OCI-M2 (cell line): ENCODE results near the gene AZU1.
"Not testable (repeated sequence)": the region's sequence is repeated elsewhere in the genome, so short reads cannot be mapped to it uniquely, and the experiment has no call there.

Experiments
- DNase-seq: peaks from one replicate; lab custom pipeline; 2025; ENCODE audit not compliant: unreplicated experiment; lab: John Stamatoyannopoulos, UW

Gene AZU1

GRCh38 chr19:807627-808422, 19.8 kb upstream of the AZU1 start:
- no peak for DNase-seq

DNA sequence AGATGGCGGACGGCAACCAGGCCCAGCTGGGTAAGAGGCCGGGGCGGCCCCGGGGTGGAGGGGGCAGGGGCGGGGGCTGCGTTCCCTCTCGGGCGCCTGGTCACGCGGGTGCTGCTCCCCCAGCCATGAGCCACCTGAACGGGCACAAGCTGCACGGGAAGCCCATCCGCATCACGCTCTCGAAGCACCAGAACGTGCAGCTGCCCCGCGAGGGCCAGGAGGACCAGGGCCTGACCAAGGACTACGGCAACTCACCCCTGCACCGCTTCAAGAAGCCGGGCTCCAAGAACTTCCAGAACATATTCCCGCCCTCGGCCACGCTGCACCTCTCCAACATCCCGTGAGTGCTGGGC, 19.2 kb upstream of the AZU1 start:
- DNase-seq = no peak

GRCh38 chr19:810077-810855, 17.4 kb upstream of the AZU1 start:
- DNase-seq = no peak

DNA sequence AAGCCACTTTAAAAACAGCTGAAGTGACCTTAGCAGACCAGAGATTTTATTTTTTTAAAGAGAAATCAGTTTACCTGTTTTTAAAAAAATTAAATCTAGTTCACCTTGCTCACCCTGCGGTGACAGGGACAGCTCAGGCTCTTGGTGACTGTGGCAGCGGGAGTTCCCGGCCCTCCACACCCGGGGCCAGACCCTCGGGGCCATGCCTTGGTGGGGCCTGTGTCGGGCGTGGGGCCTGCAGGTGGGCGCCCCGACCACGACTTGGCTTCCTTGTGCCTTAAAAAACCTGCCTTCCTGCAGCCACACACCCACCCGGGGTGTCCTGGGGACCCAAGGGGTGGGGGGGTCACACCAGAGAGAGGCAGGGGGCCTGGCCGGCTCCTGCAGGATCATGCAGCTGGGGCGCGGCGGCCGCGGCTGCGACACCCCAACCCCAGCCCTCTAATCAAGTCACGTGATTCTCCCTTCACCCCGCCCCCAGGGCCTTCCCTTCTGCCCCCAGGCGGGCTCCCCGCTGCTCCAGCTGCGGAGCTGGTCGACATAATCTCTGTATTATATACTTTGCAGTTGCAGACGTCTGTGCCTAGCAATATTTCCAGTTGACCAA, 16.7 kb upstream of the AZU1 start:
- DNase-seq = no peak

DNA sequence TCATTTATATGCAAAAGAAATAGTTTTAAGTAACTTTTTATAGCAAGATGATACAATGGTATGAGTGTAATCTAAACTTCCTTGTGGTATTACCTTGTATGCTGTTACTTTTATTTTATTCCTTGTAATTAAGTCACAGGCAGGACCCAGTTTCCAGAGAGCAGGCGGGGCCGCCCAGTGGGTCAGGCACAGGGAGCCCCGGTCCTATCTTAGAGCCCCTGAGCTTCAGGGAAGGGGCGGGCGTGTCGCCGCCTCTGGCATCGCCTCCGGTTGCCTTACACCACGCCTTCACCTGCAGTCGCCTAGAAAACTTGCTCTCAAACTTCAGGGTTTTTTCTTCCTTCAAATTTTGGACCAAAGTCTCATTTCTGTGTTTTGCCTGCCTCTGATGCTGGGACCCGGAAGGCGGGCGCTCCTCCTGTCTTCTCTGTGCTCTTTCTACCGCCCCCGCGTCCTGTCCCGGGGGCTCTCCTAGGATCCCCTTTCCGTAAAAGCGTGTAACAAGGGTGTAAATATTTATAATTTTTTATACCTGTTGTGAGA, 16.1 kb upstream of the AZU1 start:
- no peak for DNase-seq

- no peak for DNase-seq
These were observed 15.4 kb upstream of the AZU1 start for GRCh38 chr19:812049-812746.

- DNase-seq = no peak
These were observed 14.9 kb upstream of the AZU1 start for GRCh38 chr19:812747-813218.

GRCh38 chr19:813219-814151, 14.2 kb upstream of the AZU1 start:
- DNase-seq = no peak

GRCh38 chr19:814152-815078, 13.2 kb upstream of the AZU1 start:
- no peak for DNase-seq

DNA sequence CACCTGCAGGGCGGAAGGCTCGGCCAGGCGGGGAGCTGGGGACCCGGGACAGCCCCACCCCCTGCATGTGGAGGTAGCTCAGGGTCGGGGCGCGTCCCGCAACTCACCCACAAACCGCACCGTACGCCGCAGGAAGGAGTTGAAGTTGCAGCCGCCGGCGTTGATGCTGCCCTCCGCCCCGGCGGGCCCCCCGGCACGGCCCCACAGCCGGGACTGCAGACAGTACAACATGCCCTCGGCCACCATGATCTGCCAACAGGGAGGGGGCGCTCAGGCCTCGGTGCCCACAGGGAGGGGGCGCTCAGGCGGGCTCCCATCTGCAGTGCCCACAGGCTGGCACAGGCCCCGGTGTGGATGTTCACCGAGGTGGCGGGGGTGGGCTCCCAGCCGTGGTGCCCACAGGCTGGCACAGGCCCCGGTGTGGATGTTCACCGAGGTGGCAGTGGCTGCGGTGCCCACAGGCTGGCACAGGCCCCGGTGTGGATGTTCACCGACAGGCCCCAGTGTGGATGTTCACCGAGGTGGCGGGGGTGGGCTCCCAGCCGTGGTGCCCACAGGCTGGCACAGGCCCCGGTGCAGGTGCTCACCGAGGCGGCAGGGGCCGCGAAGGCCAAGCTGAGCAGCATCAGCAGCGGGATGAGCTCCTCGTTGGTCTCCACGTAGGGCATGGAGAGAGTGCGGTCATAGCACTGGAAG, 12.4 kb upstream of the AZU1 start:
- no peak for DNase-seq

- no peak for DNase-seq
These were observed 11.7 kb upstream of the AZU1 start for GRCh38 chr19:815775-816499.

GRCh38 chr19:816500-816857, 11.2 kb upstream of the AZU1 start:
- DNase-seq = no peak

- not testable (repeated sequence) for DNase-seq
These were observed 7.4 kb upstream of the AZU1 start for GRCh38 chr19:820212-820611.

- no peak for DNase-seq
These were observed 6.3 kb upstream of the AZU1 start for GRCh38 chr19:821231-821824.

DNA sequence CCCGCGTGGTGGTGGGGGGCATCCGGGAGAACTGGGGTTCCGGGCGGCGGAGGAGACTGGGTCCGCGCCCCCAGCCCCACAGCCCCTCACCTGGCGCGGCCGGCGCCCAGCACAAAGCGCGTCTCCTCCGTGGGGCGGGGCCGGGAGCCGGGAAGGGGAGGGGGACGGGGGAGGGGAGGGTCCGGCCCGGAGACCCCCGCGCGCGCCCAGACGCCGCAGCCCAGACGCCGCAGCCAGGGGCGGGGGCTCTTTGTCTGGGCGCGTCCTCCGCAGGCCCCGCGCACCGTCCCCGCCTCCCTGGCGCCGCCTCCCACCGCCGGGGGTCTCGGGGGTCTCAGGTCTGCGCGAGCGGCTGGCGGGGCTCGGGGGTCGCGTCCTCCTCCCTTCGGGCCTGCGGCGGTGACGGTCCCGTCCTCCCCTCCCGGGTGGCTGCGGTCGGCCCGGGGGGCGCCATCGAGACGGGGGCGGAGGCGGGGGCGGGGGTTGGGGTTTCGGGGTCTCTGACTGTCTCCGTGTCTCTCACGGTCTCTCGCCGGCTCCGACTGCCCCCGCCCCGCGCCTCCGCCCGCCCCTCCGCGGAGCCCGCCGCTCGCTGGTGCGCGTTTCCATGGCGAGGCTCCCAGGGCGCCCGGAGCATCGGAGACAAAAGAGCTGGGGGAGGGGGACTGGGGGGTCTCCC, 5.7 kb upstream of the AZU1 start, which contains the start of gene PLPPR3:
Gene PLPPR3, minus strand, starts transcription at position 131 of the 679 bp plus-strand sequence. CDS start 396 bp downstream, outside the sequence.
- DNase-seq = no peak

GRCh38 chr19:823565-824121, 4.0 kb upstream of the AZU1 start:
- DNase-seq = no peak
